HG03108 (cell line): ENCODE measurements around the gene SLFN14.
"Not testable (repeated sequence)": the region's sequence is repeated elsewhere in the genome, so short reads cannot be mapped to it uniquely, and the experiment has no call there.

ENCODE experiments used
- ATAC-seq: cut with Tn5 transposase; IDR thresholded peaks from one replicate; pipeline ENCODE4 v1.9.1; 2021; ENCODE audit warnings: moderate library complexity; ENCODE audit not compliant: unreplicated experiment

Gene SLFN14

DNA sequence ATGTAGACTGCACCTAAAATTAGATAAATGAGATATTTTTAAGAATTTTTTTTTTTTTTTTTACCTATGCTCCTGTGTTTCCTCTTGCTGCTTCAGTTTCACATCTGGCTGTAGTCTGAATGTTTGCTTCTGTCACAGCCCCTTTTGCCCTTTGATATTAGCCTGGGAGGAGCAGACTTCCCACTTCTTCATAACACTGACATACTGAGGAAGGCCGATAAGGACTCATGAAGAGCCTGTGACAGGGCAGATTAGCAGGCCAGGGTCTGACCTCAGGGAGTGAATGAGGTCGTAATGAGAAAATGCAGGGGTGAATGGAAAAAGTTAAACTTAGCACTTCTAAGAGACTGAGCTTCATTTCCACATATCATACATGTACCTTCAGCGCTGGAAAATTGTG lies at the start of gene SLFN14:
Gene SLFN14, minus strand, starts transcription at position 117 of the 400 bp plus-strand sequence. CDS start 2,757 bp downstream, outside the sequence.
- no peak for ATAC-seq

DNA sequence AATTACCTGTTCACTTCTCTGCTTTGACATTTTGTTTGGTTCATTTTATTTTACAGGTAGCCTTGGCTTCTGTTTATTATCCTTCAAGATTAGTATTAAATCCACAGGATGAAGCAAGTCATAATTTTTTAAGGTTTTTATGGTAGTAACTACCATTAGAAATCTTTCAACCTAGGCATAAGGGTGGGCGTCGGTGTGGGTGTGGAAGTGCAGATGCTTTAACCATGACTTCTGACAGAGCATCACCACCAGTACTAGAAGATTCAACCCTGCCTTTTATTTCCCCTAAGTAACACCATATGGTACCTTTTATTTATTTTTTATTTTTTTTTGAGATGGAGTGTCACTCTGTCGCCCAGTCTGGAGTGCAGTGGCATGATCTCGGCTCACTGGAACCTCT lies 49.2 kb upstream of the SLFN14 start:
- ATAC-seq, result no peak

GRCh38 chr17:35607239-35607847 lies 46.7 kb upstream of the SLFN14 start:
- no peak for ATAC-seq

GRCh38 chr17:35605678-35606077 lies 45.1 kb upstream of the SLFN14 start:
- ATAC-seq, result no peak

DNA sequence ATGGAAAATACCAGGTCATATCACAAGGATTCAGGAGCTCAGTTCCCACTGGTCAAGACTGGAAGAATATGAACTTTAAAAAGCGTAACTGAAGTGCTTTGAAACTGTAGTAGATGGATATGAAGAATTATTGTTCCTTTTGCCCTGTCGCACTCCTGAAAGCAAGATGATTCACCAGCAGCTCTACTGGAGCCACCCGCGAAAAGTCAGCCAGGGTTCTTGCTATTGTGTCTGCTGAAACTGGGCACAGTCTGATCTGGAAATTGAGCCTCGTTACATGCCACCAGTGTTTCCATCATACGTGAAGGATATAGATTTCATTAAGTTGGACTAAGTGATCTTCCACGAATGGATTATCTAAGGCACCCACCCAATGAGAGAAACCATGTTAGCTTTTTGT lies 43.1 kb upstream of the SLFN14 start:
- no peak for ATAC-seq

DNA sequence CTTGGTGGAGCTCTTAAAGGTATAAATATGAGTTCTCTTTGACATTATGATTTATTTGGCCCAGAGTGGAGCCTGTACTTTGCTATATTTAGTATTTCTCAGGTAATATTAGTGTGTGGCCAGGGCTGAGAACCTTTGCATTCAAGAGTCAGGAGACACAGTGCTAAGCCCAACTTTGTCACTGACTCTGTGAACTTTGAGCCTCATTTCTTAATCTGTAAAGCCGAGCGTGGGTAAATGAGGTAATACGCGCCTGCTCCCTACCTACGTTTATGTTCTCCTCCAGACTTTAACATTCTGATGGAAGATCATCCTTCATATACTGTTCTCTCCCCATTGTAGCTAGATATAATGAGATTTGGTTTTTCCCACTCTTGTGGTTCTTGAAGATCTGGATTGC lies 37.0 kb upstream of the SLFN14 start:
- ATAC-seq, result no peak

DNA sequence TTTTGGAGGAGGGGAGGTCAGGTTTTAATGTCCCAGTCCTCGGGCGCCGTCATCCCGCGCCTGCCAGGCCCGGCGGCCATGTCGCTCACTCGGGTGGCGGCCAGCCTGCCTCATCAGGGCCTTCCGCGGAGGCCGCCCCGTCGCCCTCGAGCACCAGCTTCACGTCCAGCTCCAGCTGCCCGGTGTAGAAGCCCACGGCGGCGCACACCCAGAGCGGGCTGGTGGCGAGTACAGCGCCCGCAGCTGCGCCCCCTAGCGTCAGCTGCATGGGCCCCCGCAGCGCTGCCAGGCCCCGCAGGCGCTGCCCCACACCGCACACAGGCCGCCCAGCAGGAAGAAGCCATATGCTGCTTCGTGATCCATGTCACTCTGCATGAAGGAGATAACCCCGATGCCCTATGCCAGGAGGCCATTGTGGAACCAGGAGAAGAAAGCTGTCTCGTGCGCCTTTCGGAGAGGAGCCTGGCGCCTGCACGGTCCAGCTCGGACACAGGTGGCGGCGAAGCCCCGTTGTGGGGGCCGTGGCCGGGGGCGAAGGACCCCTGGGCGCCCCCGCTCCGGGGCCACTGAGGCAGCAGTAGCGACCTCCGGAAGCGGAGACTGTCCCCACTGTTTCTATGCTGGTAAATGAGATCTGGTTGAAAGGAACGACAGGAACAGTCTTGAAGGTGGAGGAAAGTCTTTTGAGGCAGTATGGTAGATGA lies 36.1 kb upstream of the SLFN14 start:
- ATAC-seq, result no peak

DNA sequence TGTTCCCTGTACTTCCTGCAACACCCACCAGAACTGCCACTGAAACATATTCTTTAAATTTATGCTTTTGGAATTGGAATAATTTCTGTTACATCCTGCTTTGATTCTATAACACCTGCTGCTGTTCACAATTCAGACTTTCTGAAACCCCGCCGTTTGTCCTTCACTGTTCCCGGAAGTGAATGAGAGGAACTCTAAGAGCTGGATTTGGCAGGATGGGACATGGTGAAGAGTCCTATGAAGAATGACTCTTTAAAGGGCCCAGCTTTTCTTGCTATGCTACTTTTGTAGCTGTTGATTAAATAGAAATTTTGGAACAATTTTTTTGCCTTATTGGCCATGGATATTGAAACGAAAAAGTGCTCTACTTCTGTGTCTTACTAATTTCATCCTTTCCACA lies 35.5 kb upstream of the SLFN14 start:
- no peak for ATAC-seq

GRCh38 chr17:35588196-35588920 lies 27.7 kb upstream of the SLFN14 start:
- no peak for ATAC-seq

- peak; percentile 77 for ATAC-seq
Measured at GRCh38 chr17:35587074-35587961, 26.7 kb upstream of the SLFN14 start, which contains the start of gene AP2B1. Gene AP2B1, plus strand, starts transcription at chr17:35587322. Its CDS starts 6,709 bp downstream, at chr17:35594031.

GRCh38 chr17:35586569-35587073 lies 26.0 kb upstream of the SLFN14 start:
- peak; percentile 7 for ATAC-seq

DNA sequence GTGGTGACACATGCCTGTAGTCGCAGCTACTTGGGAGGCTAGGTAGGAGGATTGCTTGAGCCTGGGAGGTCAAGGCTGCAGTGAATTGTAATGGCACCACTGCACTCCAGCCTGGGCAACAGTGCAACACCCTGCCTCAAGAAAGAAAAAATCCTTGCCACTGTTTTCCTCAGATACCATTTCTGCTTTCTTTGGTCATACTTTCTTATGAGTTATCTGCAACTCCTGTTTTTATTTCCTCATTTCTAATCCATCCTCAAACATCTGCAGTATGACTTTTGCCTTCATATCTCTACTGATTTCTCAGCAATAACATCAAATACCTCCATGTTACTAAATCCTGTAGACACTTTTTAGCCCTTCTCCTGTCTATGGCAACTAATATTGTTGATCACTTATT lies 23.4 kb upstream of the SLFN14 start:
- no peak for ATAC-seq

DNA sequence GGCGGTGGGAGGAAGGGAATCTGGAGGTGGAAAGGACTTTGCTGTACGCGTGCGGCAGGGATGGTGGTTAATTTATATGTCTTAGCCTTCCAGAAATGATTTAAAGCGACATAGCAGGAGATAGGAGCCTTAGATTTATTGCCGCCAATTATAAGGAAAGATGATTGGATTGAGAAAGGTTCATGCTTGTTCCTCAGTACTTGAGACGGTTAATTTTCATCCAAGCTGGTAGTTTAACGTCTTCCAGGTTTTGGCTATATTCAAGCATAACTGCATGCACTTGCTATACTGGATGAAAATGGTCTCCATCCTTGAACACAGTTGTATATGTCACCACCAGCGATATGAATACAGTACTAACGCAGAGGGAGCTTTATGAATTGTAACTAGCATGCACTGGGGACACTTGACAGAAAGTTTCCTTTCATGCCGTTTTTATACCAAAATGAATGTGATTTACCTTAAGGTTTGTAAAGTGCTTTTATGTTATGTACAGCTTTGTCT lies 18.4 kb upstream of the SLFN14 start:
- no peak for ATAC-seq

GRCh38 chr17:35578197-35578928 lies 17.7 kb upstream of the SLFN14 start, which contains the start of gene PEX12:
Gene PEX12, minus strand, starts transcription at chr17:35578571. Its CDS starts 550 bp downstream, at chr17:35578021.
- ATAC-seq, result peak; percentile 82

DNA sequence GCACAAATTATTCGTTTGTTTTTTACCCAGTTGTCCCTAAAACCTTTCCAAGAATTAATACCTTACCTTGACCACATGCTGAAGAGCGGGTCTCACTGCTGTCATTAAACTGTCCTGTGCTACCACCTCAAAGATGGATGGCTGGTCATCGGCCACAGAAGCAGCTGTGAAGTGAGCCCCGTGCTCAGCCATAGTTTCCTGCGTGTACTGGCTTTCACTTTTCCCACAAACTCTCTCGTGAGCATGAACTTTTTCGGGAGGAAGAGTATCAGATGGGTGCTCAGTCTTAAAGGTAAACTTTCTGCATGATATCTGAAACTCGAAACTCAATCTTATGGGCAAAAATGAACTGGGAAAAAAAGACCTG lies 17.2 kb upstream of the SLFN14 start:
- ATAC-seq, result no peak

GRCh38 chr17:35575759-35576158 lies 15.1 kb upstream of the SLFN14 start:
- ATAC-seq, result no peak

DNA sequence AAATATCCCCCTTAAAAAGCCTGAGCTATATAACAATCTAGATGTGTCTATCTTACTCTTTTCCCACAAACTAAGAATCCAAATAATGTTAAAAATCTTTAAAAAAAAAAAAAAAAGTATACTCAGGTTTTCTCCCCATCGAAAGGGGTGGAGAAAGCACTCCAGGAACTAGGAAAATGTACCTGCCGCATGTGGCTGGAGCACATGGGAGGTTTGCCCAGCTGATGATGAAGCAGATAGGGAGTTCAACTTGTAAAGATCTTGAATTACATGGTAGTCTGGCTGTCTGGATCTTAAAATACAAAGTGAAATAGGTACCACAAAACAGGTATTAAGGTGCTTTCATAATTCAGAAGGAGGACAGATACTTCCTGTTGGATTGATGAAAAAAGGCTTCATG lies 8.8 kb upstream of the SLFN14 start:
- ATAC-seq, result no peak

DNA sequence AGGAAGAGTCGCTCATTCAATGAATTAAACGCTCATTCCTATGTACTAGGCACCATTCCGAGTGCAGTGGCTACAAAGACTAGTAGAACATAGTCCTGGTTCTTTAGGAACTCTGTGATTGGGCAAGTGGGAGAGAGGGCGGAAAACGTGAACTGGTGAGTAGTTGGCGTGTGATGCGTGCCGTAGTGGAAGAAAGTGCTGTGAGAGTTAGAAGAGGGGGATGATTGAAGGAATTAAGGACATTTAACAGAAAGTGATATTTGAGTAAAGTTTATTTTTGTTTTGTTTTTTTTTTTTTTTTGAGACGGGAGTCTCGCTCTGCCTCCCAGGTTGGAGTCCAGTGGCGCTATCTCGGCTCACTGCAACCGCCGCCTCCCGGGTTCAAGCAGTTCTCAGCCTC lies 7.9 kb upstream of the SLFN14 start:
- ATAC-seq, result no peak

- ATAC-seq, result no peak
Measured at GRCh38 chr17:35566968-35567367, 6.3 kb upstream of the SLFN14 start.

- not testable (repeated sequence) for ATAC-seq
Measured at GRCh38 chr17:35563181-35563580, 2.6 kb upstream of the SLFN14 start.
